Activated CD8-positive, alpha-beta T cell treated with anti-CD3 and anti-CD28 coated beads for 36 hours (primary cell): ENCODE measurements around the gene SRSF9. TPM values are rescaled to one million over a fixed set of nuclear protein-coding genes. Genes with fewer than 3 reads are reported as not detected.

Experiments
- ATAC-seq: fragments of 200-7000 bp; cut with Tn5 transposase; one replicate; pipeline ENCODE4 v1.10.0; 2021; ENCODE audit warnings: mild to moderate bottlenecking, moderate library complexity
- CTCF ChIA-PET: fragments of 350-600 bp; sonication (Branson Sonifier 250); formaldehyde crosslinking; loops from one replicate; lab custom pipeline; 2021; ENCODE audit warnings: antibody characterized with exemption; lab: Charles Lee
- POLR2A ChIA-PET: fragments of 350-600 bp; sonication (Branson Sonifier 250); formaldehyde crosslinking; loops from one replicate; lab custom pipeline; 2021; ENCODE audit warnings: antibody characterized with exemption; lab: Charles Lee
- DNase-seq: peaks from one replicate; pipeline ENCODE4 v3.0.0-alpha.2; 2020
- H3K27ac Mint-ChIP-seq: one replicate; pipeline ENCODE4 v1.8.0; 2021; ENCODE audit warnings: mild to moderate bottlenecking, mixed read lengths
- H3K27me3 Mint-ChIP-seq: one replicate; pipeline ENCODE4 v1.8.0; 2021; ENCODE audit warnings: mixed read lengths
- H3K36me3 Mint-ChIP-seq: one replicate; pipeline ENCODE4 v1.8.0; 2021; ENCODE audit warnings: low read depth, mixed read lengths
- H3K4me1 Mint-ChIP-seq: one replicate; pipeline ENCODE4 v1.8.0; 2021; ENCODE audit warnings: low read depth, mixed read lengths
- H3K4me3 Mint-ChIP-seq: one replicate; pipeline ENCODE4 v1.8.0; 2021; ENCODE audit warnings: mild to moderate bottlenecking, moderate library complexity, mixed read lengths
- H3K9me3 Mint-ChIP-seq: one replicate; pipeline ENCODE4 v1.8.0; 2021; ENCODE audit warnings: mixed read lengths
- intact Hi-C: fragments of 100-400 bp; cut with micrococcal nuclease; formaldehyde crosslinking; loops from one replicate; pipeline ENCODE4 v1.10.0; 2022
- total RNA-seq, 2 experiments: library from RNA; stranded (reverse); gene quantifications; one replicate each; pipeline ENCODE4 v1.2.3, GENCODE V29; 2021
- TF ChIP-seq, protein P1 (sequence below): fragments of 200-600 bp; IDR thresholded peaks from one replicate; pipeline ENCODE4 v1.8.0; 2022; ENCODE audit warnings: antibody characterized with exemption, mild to moderate bottlenecking

The SRSF9 gene
- total RNA-seq, 2 experiments from 2014 or later: 225 to 236 TPM

GRCh38 chr12:120460157-120460556, 9.4 kb downstream of the SRSF9 start:
- Mint-ChIP-seq H3K4me3 (no peak overlapping the region), H3K9me3 (no peaks in the 10 kb centered on the region), H3K36me3 (peaks cover 69% of the 10 kb centered on the region), H3K4me1 (peaks cover 8% of the 10 kb centered on the region), H3K27me3 (no peaks in the 10 kb centered on the region), H3K27ac (peak overlapping the region; percentile 7)
- POLR2A ChIA-PET: interaction anchor here (0.8 to 4.0 kb wide), 4 partner anchors 8 to 14 kb away, joined by 3 to 22 read pairs (median 10); partner anchors contain the start of genes GATC, SRSF9 and TRIAP1
- CTCF ChIA-PET: interaction anchor here (12.0 kb wide), 1 partner anchor 7 kb away, joined by 110 read pairs; the partner anchor contains the start of gene SRSF9
- TF ChIP-seq, protein P1, sequence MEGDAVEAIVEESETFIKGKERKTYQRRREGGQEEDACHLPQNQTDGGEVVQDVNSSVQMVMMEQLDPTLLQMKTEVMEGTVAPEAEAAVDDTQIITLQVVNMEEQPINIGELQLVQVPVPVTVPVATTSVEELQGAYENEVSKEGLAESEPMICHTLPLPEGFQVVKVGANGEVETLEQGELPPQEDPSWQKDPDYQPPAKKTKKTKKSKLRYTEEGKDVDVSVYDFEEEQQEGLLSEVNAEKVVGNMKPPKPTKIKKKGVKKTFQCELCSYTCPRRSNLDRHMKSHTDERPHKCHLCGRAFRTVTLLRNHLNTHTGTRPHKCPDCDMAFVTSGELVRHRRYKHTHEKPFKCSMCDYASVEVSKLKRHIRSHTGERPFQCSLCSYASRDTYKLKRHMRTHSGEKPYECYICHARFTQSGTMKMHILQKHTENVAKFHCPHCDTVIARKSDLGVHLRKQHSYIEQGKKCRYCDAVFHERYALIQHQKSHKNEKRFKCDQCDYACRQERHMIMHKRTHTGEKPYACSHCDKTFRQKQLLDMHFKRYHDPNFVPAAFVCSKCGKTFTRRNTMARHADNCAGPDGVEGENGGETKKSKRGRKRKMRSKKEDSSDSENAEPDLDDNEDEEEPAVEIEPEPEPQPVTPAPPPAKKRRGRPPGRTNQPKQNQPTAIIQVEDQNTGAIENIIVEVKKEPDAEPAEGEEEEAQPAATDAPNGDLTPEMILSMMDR: no peak
- DNase-seq (no peak), ATAC-seq (no peak)
- intact Hi-C loops: no loop called here

- Mint-ChIP-seq H3K9me3 (no peaks in the 10 kb centered on the region), H3K4me3 (no peak overlapping the region), H3K4me1 (peaks cover 11% of the 10 kb centered on the region), H3K27ac (peak overlapping the region; percentile 51), H3K36me3 (peaks cover 48% of the 10 kb centered on the region), H3K27me3 (no peaks in the 10 kb centered on the region)
- DNase-seq: peak; percentile 30
- TF ChIP-seq, protein P1: peak; percentile 46
- POLR2A ChIA-PET: interaction anchor here (0.8 to 3.6 kb wide), 4 partner anchors 8 to 90 kb away, joined by 3 to 26 read pairs (median 12); partner anchors contain the start of genes GATC, SRSF9 and TRIAP1
- intact Hi-C loops: no loop called here
- CTCF ChIA-PET: interaction anchor here (0.6 to 12.0 kb wide), 8 partner anchors 10 to 120 kb away, joined by 3 to 110 read pairs (median 4); partner anchors contain the start of gene SRSF9
- ATAC-seq: no peak
These were observed 12.4 kb downstream of the SRSF9 start for GRCh38 chr12:120457133-120457532.

DNA sequence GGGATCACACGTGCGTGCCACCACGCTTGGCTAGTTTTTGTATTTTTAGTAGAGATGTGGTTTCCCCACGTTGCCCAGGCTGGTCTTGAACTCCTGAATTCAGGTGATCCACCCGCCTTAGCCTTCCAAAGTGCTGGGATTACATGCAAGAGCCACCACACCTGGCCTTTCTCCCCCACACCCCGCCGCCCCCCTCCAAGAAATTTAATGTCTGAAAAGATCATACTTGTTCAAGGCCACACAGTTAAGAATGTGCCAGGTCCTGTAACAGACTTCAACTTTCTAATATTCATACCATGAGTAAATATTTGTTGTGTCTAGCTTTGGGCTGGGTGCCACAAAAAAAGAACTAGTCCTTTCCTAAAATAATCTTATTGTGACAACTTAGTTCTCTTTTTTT, 14.2 kb downstream of the SRSF9 start:
- intact Hi-C loops: no loop called here
- DNase-seq: no peak
- H3K4me1 Mint-ChIP-seq: peaks cover 13% of the 10 kb centered on the region
- no peak overlapping the region for H3K27ac Mint-ChIP-seq
- POLR2A ChIA-PET: interaction anchor here (0.6 to 3.6 kb wide), 3 partner anchors 13 to 128 kb away, joined by 5 to 26 read pairs (median 6); partner anchors contain the start of gene SRSF9
- ATAC-seq: no peak
- H3K36me3 Mint-ChIP-seq: peaks cover 43% of the 10 kb centered on the region
- no peaks in the 10 kb centered on the region for H3K27me3 Mint-ChIP-seq
- CTCF ChIA-PET: interaction anchor here (12.0 kb wide), 1 partner anchor 11 kb away, joined by 110 read pairs; the partner anchor contains the start of gene SRSF9
- TF ChIP-seq, protein P1: no peak
- no peak overlapping the region for H3K4me3 Mint-ChIP-seq
- no peaks in the 10 kb centered on the region for H3K9me3 Mint-ChIP-seq

- TF ChIP-seq, protein P1: peak; percentile 71
- Mint-ChIP-seq H3K4me3 (no peak overlapping the region), H3K9me3 (no peaks in the 10 kb centered on the region), H3K36me3 (peaks cover 38% of the 10 kb centered on the region), H3K27me3 (no peaks in the 10 kb centered on the region), H3K4me1 (peaks cover 15% of the 10 kb centered on the region), H3K27ac (peak overlapping the region; percentile 11)
- ChIA-PET CTCF (interaction anchor here (1.0 to 12.0 kb wide), 8 partner anchors 13 to 226 kb away, joined by 3 to 110 read pairs (median 4); partner anchors contain the start of gene SRSF9), POLR2A (interaction anchor here (1.0 to 3.6 kb wide), 5 partner anchors 9 to 15 kb away, joined by 3 to 26 read pairs (median 4); partner anchors contain the start of gene SRSF9)
- DNase-seq: peak; percentile 32
- peak; percentile 97 for ATAC-seq
- intact Hi-C loops: no loop called here
These were observed 15.6 kb downstream of the SRSF9 start for GRCh38 chr12:120453977-120454376.
